NCI-H2107 treated with DMSO at 0.1 percent for 48 hours (cell line): ENCODE data around the gene DUOX2.

Experiments
- DNase-seq: peaks from one replicate; lab custom pipeline; 2025; ENCODE audit not compliant: unreplicated experiment; lab: John Stamatoyannopoulos, UW

Gene DUOX2

GRCh38 chr15:45114076-45114750 lies at the start of gene DUOX2, which contains the start of gene DUOXA2:
Gene DUOX2 (minus strand): TSS chr15:45114172. CDS start chr15:45113411, 761 bp downstream.
Gene DUOXA2 (plus strand): TSS chr15:45114326. CDS start chr15:45114606, 280 bp downstream.
- no peak for DNase-seq

DNA sequence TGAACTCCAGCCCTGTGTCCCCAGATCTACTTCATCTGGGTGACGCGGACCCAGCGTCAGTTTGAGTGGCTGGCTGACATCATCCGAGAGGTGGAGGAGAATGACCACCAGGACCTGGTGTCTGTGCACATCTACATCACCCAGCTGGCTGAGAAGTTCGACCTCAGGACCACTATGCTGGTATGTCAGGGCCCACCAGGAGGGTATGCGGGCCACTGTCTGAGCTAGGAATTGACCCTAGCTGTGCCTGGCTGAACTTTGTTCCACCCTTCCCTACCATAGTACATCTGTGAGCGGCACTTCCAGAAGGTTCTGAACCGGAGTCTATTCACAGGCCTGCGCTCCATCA lies 49.5 kb upstream of the DUOX2 start:
- no peak for DNase-seq

DNA sequence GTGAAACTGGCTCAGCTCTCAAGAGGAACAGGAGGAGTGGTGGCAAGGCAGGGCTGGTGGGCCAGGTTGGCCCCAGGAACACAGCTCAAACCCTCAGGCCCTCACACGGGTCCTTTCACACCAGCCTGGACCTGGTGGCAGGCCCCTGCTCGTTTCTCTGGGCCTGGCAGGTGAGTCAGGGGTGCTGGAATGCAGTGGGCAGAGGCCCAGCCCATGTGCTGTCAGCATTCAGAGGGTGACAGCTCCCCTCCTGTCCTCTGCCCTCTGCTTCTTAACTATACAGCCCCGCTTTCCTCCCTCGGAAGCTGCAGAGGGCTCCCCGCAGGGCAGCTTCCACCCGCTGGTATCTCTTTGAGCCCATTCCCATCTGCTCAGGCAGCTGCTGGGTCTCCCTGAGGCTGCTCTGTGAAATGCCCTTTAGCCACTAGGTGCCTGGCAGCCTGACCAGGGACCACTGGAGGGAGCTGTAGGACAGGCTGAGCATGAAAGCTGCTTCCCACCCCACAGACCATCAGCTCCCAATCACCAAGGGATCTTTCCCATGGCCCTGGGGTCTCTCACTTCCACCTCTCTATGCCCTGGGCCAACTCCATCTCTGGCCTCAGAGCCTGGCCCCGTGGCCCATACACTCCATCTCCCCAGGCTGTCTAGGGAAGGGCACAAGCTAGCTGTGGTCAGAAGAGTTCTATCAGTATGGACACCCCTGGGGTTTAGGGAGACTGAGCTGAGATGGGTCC lies 49.0 kb upstream of the DUOX2 start:
- peak; percentile 37 for DNase-seq

- DNase-seq: no peak
Measured at GRCh38 chr15:45161666-45162065, 47.7 kb upstream of the DUOX2 start.

DNA sequence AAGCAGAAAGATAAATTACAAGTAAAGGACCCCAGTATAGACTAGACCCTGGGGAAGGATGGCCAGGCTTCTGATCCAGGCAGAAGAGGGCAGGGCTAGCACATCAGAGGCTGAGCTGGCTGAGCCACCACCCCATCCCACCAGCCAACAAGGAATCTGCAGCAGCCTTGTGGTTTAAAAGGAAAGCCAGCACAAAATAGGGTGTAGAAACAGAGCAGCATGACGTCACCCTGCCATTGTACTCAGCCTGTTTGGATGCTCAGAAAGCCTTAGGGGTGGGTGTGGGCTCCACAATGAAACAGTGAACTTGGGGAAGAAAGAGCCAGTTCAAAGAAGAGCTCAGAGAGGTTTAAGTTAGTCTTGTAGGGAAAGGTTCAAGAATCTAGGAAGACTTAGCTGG lies 44.0 kb upstream of the DUOX2 start:
- peak; percentile 51 for DNase-seq

DNA sequence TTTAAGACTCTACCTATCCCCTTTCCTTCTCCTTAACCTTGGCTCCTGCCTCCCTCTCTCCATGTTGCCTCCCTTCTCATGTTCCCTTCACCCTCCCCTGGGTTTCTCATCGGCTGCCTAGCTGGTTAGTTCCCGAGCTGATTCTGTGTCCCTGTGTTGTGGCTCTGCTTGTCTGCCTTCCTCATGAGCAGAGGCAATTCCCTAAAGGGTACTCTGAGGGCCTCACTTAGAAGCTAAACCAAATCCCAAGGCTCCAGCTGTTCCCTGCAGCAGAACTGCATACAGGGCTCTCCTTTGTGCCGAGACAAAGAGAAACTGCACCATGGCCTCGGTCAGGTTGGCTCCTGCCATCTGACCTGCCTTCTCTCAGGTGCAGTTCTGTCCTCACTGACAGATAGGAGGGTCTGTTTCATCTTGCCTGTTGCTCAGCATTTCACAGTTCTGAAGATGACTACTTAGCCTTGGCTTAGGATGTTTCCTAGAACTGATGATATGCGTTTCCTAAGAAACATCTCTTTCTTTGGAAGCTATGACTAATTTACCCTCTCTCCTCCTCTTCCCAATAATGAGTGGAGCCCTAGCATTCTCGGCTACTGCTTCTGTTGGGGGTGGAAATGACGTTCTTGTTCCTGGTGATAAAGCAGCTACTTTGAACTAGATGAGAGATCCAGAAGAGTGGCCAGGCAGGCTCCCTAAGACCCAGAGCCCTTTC lies 42.9 kb upstream of the DUOX2 start:
- peak; percentile 47 for DNase-seq

GRCh38 chr15:45155739-45156138 lies 41.8 kb upstream of the DUOX2 start:
- no peak for DNase-seq

DNA sequence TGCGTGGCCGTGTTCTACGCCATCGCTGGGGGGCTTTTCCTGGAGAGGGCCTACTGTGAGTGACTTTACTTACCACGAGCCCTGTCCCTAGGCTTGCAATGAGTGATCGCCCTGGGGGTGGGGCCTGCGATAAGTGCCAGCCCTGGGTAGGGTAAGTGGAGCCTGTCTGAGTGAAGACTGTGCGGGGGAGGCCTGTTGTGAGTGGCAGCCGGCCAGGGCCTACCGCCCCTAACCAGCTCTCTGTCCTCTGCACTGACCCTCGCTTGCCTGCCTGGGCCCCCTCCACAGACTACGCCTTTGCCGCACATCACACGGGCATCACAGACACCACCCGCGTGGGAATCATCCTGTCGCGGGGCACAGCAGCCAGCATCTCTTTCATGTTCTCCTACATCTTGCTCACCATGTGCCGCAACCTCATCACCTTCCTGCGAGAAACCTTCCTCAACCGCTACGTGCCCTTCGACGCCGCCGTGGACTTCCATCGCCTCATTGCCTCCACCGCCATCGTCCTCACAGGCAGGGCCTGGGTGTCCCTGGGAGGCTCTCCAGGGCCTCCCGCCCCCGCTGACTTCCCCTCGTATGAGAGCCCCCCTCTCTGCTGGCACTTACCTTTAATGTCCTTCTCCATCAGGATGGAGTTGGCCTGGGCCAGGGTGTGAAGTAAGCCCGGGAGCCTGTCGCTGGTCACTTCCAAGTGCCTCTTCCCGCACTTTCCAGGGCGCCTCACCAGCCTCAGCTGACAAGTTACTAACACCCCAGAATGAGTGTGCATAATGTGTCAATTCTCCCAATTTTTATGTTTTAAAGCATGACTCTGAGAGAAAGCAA lies 38.2 kb upstream of the DUOX2 start:
- DNase-seq: no peak

DNA sequence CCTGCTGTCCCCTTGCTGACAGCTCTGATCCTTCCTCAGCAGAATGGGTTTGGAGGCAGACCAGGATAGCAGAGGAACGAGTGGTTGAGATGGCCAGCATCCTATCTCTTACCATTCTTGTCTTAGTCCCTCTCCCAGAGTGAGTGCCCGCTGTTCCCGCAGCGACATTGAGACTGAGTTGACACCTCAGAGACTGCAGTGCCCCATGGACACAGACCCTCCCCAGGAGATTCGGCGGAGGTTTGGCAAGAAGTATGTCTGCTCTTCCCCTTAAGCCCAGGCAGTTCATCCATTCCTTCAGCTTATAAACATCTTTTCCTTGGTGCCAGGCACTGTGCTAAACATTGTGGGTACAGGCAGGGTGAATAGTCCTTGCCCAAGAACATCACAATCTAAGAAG lies 37.0 kb upstream of the DUOX2 start:
- DNase-seq: no peak

DNA sequence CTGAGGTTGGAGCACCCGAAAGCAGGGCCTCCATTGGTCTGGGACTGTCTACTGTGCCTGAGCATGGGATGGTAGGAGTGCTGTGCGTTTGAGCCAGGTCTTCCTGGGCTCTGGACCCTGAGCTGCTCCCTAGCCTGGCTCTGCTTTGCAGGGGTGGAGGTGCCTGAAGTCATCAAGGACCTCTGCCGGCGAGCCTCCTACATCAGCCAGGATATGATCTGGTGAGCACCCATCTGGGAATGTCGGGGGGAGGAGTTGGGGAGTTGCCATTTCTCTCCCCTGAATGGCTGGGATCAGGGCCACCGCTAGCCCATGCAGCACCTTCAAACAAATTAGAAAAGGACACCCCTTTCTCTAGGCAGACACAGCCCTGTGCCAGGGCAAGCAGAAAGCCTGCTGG lies 36.5 kb upstream of the DUOX2 start:
- no peak for DNase-seq

DNA sequence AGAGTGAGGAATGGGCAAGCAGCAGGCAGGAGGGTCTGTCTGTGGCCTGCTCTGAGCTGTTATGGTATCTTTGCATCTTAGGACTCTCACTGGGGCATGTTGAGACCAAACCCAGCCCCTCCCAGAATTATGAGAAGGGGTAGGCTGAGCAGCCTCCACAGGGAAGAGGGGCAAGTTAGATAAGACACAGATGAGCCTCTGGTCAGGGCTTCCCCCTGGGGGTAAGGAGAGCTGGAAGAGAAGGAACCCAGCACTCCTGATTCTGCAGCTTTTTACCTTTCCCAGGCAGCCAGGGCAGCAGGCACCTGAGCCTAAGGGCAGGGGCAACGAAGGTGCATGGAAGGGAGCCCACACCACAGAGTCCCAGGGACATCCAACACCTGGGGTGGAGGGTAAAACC lies 35.1 kb upstream of the DUOX2 start:
- no peak for DNase-seq

DNA sequence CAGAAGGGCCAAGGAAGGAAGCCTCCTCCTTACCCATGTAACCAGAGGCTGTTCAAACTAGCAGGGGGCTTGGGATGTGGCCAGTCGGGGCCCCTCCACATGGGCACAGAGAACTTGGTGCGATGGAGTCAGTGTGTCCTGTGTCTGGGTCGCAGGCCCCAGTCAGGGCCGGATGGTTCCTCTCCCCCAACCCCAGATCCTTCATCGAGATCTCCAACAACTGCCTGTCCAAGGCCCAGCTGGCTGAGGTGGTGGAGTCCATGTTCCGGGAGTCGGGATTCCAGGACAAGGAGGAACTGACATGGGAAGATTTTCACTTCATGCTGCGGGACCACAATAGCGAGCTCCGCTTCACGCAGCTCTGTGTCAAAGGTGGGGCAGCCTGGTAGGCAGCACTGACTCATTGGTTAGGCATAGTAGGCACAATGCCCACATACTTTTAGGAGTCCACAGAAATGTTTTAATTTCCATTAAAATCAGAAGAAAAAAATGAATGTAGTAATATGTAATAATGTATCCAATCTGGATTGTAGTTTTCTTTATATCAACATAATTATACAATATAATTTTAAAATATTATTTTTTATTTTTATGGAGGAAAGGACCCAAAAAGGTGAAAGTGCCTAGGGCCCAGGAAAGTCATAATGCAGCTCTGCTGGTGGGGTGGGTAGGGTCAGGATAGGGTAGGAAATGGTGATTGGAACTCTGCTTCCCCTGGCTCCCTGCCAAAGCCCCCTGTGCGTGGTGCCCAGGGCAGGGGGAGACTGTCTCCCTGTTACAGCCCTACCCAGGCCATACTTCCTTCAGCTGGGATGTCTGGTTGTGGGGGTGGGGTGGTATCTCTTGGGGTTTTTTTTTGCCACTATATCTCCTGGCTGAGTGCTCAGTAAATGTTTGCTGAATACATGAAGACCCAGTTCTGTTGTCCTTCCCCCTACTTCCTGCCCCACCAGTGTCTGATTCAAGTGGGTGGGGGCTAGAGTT lies 34.4 kb upstream of the DUOX2 start:
- no peak for DNase-seq

DNA sequence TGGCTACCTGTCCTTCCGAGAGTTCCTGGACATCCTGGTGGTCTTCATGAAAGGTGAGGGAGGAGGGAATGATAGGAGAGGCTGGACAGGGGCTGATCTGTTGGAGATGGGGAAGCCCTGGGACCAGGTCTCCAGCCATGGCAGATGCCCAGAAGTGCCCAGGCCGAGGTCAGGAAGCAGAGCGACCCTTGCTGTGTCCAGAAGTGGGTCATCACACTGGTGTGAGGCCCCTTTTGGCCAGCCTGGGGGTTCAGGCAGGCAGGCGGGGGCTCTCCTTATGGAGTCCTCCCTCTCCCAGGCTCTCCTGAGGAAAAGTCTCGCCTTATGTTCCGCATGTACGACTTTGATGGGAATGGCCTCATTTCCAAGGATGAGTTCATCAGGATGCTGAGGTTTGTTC lies 33.6 kb upstream of the DUOX2 start:
- DNase-seq: no peak

DNA sequence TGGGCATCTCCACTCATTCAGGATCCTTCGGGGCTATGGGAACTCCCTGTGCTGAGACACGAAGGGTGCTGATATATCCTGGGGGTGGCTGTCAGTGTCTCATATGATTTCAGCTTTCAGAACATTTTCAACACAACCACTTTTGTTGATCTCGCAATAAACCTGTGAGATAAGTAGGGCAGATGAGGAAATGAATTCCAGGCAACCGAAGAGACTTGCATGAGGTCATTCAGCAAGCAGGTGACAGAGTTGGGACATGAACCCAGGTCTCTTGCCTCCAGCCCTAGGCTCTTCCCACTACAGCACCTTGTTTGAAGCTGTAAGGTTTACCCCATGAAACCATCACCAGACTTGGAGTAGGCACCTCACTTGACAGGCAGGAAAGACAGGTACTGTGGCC lies 32.4 kb upstream of the DUOX2 start:
- no peak for DNase-seq

DNA sequence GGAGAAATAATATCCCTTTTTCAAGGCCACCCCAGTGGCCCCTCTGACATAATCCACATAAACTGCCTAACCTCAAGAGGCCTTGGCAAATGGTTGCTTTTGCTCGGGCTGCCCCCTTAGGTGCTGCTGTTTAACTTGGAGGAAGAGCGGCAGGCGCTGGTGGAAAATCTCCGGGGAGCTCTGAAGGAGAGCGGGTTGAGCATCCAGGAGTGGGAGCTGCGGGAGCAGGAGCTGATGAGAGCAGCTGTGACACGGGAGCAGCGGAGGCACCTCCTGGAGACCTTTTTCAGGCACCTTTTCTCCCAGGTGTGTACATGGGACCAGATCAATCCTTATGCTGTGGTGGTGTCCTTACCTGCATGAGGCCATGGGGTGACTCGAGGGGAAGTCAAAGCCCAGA lies 30.8 kb upstream of the DUOX2 start:
- no peak for DNase-seq

DNA sequence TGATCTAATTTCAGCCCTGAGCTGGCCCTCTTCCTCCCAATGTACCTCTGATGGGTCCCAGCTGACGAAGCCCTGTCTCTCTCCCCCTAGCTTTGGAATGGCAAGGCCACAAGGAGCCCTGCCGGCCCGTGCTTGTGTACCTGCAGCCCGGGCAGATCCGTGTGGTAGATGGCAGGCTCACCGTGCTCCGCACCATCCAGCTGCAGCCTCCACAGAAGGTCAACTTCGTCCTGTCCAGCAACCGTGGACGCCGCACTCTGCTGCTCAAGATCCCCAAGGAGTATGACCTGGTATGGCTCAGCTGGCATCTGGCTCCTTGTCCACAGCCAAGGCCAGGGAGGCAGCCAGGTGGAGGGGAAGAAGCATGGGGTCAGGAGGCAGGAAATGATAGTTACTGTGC lies 30.0 kb upstream of the DUOX2 start:
- DNase-seq: no peak

GRCh38 chr15:45143056-45143455 lies 29.1 kb upstream of the DUOX2 start:
- no peak for DNase-seq

- DNase-seq: no peak
Measured at GRCh38 chr15:45141386-45141785, 27.4 kb upstream of the DUOX2 start.

GRCh38 chr15:45140557-45141250 lies 26.7 kb upstream of the DUOX2 start:
- DNase-seq: no peak
